ENCODE results near the gene CFL1. TPM values are rescaled to one million over a fixed set of nuclear protein-coding genes. Genes with fewer than 3 reads are reported as not detected.

The CFL1 gene
- total and polyA plus RNA-seq, 8 donors: 389 to 1,430 (median 667) TPM

- TF ChIP-seq CTCF (IDR thresholded peaks at IDR 0.05): no peak
- TF ChIP-seq POLR2AphosphoS5 (IDR thresholded peaks at IDR 0.05): no peak
- no peak for TF ChIP-seq EP300 (IDR thresholded peaks at IDR 0.05)
- no peak for TF ChIP-seq POLR2A (IDR thresholded peaks at IDR 0.05)
- WGBS, 5 donors: 79 to 84% (median 84%) methylated on average over 23 of the region's 23 CpGs
- Histone ChIP-seq H3K36me3 (peaks cover 0 to 5% (median 2%) of the 10 kb centered on the region in 4 donors), H3K4me3 (no peak overlapping the region), H3K27me3 (peaks cover 0 to 28% (median 14%) of the 10 kb centered on the region in 3 donors), H3K9me3 (no peaks in the 10 kb centered on the region), H3K27ac (no peak overlapping the region), H3K4me1 (peaks cover 0 to 14% (median 12%) of the 10 kb centered on the region in 4 donors)
- DNase-seq: no peak
- intact Hi-C loops (cut with DNase I; ENCODE audit: low total_unique reads): loop anchor here (5.0 kb wide), 1 partner anchor 33 kb away; no protein-coding TSS in a partner anchor
Measured at GRCh38 chr11:65810046-65810868, 47.7 kb downstream of the CFL1 start.

GRCh38 chr11:65809496-65809895 is 48.5 kb downstream of the CFL1 start:
- intact Hi-C loops (cut with DNase I; ENCODE audit: low total_unique reads): no loop called here
- H3K27ac ChIP-seq: no peak overlapping the region
- peaks cover 0 to 36% (median 15%) of the 10 kb centered on the region in 3 donors for H3K27me3 ChIP-seq
- TF ChIP-seq POLR2AphosphoS5 (IDR thresholded peaks at IDR 0.05): no peak
- TF ChIP-seq EP300 (IDR thresholded peaks at IDR 0.05): no peak
- no peak for TF ChIP-seq CTCF (IDR thresholded peaks at IDR 0.05)
- no peak for TF ChIP-seq POLR2A (IDR thresholded peaks at IDR 0.05)
- H3K4me3 ChIP-seq: no peak overlapping the region
- 71 to 90% (median 77%) methylated on average over 9 of the region's 9 CpGs for WGBS, 5 donors
- no peaks in the 10 kb centered on the region for H3K9me3 ChIP-seq
- peaks cover 0 to 8% (median 6%) of the 10 kb centered on the region in 4 donors for H3K4me1 ChIP-seq
- H3K36me3 ChIP-seq: no peaks in the 10 kb centered on the region
- DNase-seq: no peak

- Histone ChIP-seq H3K4me1 (peaks cover 0 to 1% (median 0%) of the 10 kb centered on the region in 4 donors), H3K27me3 (peaks cover 2 to 42% (median 22%) of the 10 kb centered on the region in 3 donors), H3K9me3 (no peaks in the 10 kb centered on the region), H3K36me3 (no peaks in the 10 kb centered on the region), H3K4me3 (no peak overlapping the region), H3K27ac (no peak overlapping the region)
- DNase-seq: no peak
- TF ChIP-seq EP300 (IDR thresholded peaks at IDR 0.05) (no peak), POLR2A (IDR thresholded peaks at IDR 0.05) (no peak), CTCF (IDR thresholded peaks at IDR 0.05) (no peak), POLR2AphosphoS5 (IDR thresholded peaks at IDR 0.05) (no peak)
- WGBS, 5 donors: 63 to 72% (median 69%) methylated on average over 18 to 20 of the region's 20 CpGs
- intact Hi-C loops (cut with DNase I; ENCODE audit: low total_unique reads): no loop called here
Measured at GRCh38 chr11:65808744-65809341, 49.1 kb downstream of the CFL1 start.

- DNase-seq: no peak
- Histone ChIP-seq H3K9me3 (no peaks in the 10 kb centered on the region), H3K27me3 (peaks cover 6 to 61% (median 31%) of the 10 kb centered on the region in 3 donors), H3K4me1 (no peaks in the 10 kb centered on the region), H3K4me3 (no peak overlapping the region), H3K36me3 (no peaks in the 10 kb centered on the region), H3K27ac (no peak overlapping the region)
- TF ChIP-seq EP300 (IDR thresholded peaks at IDR 0.05) (no peak), POLR2AphosphoS5 (IDR thresholded peaks at IDR 0.05) (no peak), CTCF (IDR thresholded peaks at IDR 0.05) (no peak), POLR2A (IDR thresholded peaks at IDR 0.05) (no peak)
- intact Hi-C loops (cut with DNase I; ENCODE audit: low total_unique reads): no loop called here
- 58 to 70% (median 62%) methylated on average over 6 of the region's 6 CpGs for WGBS, 5 donors
Measured at GRCh38 chr11:65806979-65807378, 51.0 kb downstream of the CFL1 start.

Other genes with a start within 250 kb of the CFL1 start
- gene MAP3K11, start 244.0 kb downstream of the CFL1 start, total RNA-seq: 100 to 1,000 TPM in 1 of 5 donors, 10 to 100 TPM in 4; 37.6 to 118 (median 63.6) TPM
- 10 to 100 TPM; 31.0 to 62.9 (median 44.8) TPM for gene MAP3K11, start 244.0 kb downstream of the CFL1 start, polyA plus RNA-seq
- gene PCNX3, start 242.4 kb downstream of the CFL1 start, total RNA-seq: 10 to 100 TPM in 4 of 5 donors, 1 to 10 TPM in 1; 9.7 to 76.2 (median 40.3) TPM
- 10 to 100 TPM in 1 of 3 donors, 1 to 10 TPM in 2; 4.6 to 11.0 (median 6.8) TPM for gene PCNX3, start 242.4 kb downstream of the CFL1 start, polyA plus RNA-seq
- gene SIPA1, start 220.1 kb downstream of the CFL1 start, total RNA-seq: 10 to 100 TPM; 13.2 to 47.5 (median 33.8) TPM
- gene SIPA1, start 220.1 kb downstream of the CFL1 start, polyA plus RNA-seq: 10 to 100 TPM; 59.9 to 80.4 (median 67.6) TPM
- gene RELA, start 195.3 kb downstream of the CFL1 start, total RNA-seq: 10 to 100 TPM; 27.4 to 68.8 (median 54.0) TPM
- 10 to 100 TPM; 37.9 to 56.8 (median 39.2) TPM for gene RELA, start 195.3 kb downstream of the CFL1 start, polyA plus RNA-seq
- gene KAT5, start 145.9 kb downstream of the CFL1 start, total RNA-seq: 10 to 100 TPM; 13.3 to 99.1 (median 58.7) TPM
- gene KAT5, start 145.9 kb downstream of the CFL1 start, polyA plus RNA-seq: 10 to 100 TPM; 51.5 to 76.8 (median 53.5) TPM
- gene RNASEH2C, start 137.4 kb downstream of the CFL1 start, total RNA-seq: 100 to 1,000 TPM in 1 of 5 donors, 10 to 100 TPM in 4; 14.1 to 171 (median 49.0) TPM
- gene RNASEH2C, start 137.4 kb downstream of the CFL1 start, polyA plus RNA-seq: 10 to 100 TPM; 69.2 to 86.4 (median 83.9) TPM
- gene AP5B1, start 77.2 kb downstream of the CFL1 start, total RNA-seq: 10 to 100 TPM in 4 of 5 donors, 1 to 10 TPM in 1; 7.3 to 44.9 (median 19.6) TPM
- gene AP5B1, start 77.2 kb downstream of the CFL1 start, polyA plus RNA-seq: 1 to 10 TPM; 3.6 to 5.1 (median 3.7) TPM
- 100 to 1,000 TPM in 1 of 5 donors, 10 to 100 TPM in 1, 1 to 10 TPM in 2, not detected in 1; 1.2 to 120 (median 9.9) TPM for gene OVOL1, start 71.1 kb downstream of the CFL1 start, total RNA-seq
- gene OVOL1, start 71.1 kb downstream of the CFL1 start, polyA plus RNA-seq: 1 to 10 TPM in 2 of 3 donors, under 1 TPM in 1; 0.92 to 7.8 (median 1.3) TPM
- gene SNX32, start 24.2 kb downstream of the CFL1 start, total RNA-seq: 1 to 10 TPM in 2 of 5 donors, under 1 TPM in 1, not detected in 2; 0.29 to 1.4 (median 1.3) TPM
- gene SNX32, start 24.2 kb downstream of the CFL1 start, polyA plus RNA-seq: under 1 TPM; 0.25 to 0.90 (median 0.61) TPM
- gene MUS81, start 2.3 kb upstream of the CFL1 start, total RNA-seq: 100 to 1,000 TPM in 2 of 5 donors, 10 to 100 TPM in 3; 26.4 to 162 (median 81.1) TPM
- gene MUS81, start 2.3 kb upstream of the CFL1 start, polyA plus RNA-seq: 10 to 100 TPM; 32.7 to 64.6 (median 32.9) TPM
- gene EFEMP2, start 14.6 kb upstream of the CFL1 start, total RNA-seq: 10 to 100 TPM; 21.0 to 34.4 (median 23.3) TPM
- 10 to 100 TPM; 31.8 to 37.9 (median 36.0) TPM for gene EFEMP2, start 14.6 kb upstream of the CFL1 start, polyA plus RNA-seq
- gene CTSW, start 21.7 kb upstream of the CFL1 start, total RNA-seq: 1 to 10 TPM in 2 of 5 donors, under 1 TPM in 1, not detected in 2; 0.58 to 2.2 (median 1.1) TPM
- gene CTSW, start 21.7 kb upstream of the CFL1 start, polyA plus RNA-seq: 1 to 10 TPM in 2 of 3 donors, under 1 TPM in 1; 0.43 to 2.7 (median 1.6) TPM
- 100 to 1,000 TPM in 2 of 5 donors, 10 to 100 TPM in 3; 25.4 to 488 (median 74.3) TPM for gene FIBP, start 30.3 kb upstream of the CFL1 start, total RNA-seq
- gene FIBP, start 30.3 kb upstream of the CFL1 start, polyA plus RNA-seq: 10 to 100 TPM; 45.2 to 76.5 (median 66.0) TPM
- 10 to 100 TPM in 4 of 5 donors, 1 to 10 TPM in 1; 7.0 to 68.9 (median 20.6) TPM for gene CCDC85B, start 32.5 kb upstream of the CFL1 start, total RNA-seq
- gene CCDC85B, start 32.5 kb upstream of the CFL1 start, polyA plus RNA-seq: 10 to 100 TPM; 25.1 to 50.4 (median 42.5) TPM
- 10 to 100 TPM in 1 of 5 donors, 1 to 10 TPM in 2, not detected in 2; 1.7 to 43.3 (median 1.9) TPM for gene FOSL1, start 42.2 kb upstream of the CFL1 start, total RNA-seq
- gene FOSL1, start 42.2 kb upstream of the CFL1 start, polyA plus RNA-seq: 10 to 100 TPM in 2 of 3 donors, 1 to 10 TPM in 1; 7.0 to 14.7 (median 14.1) TPM
- 10 to 100 TPM in 3 of 5 donors, 1 to 10 TPM in 2; 3.1 to 16.8 (median 10.1) TPM for gene C11orf68, start 60.9 kb upstream of the CFL1 start, total RNA-seq
- 10 to 100 TPM; 26.9 to 31.3 (median 29.6) TPM for gene C11orf68, start 60.9 kb upstream of the CFL1 start, polyA plus RNA-seq
- 100 to 1,000 TPM in 1 of 5 donors, 10 to 100 TPM in 4; 13.3 to 133 (median 49.2) TPM for gene DRAP1, start 61.2 kb upstream of the CFL1 start, total RNA-seq
- gene DRAP1, start 61.2 kb upstream of the CFL1 start, polyA plus RNA-seq: 10 to 100 TPM; 64.0 to 89.2 (median 77.9) TPM
- not detected for gene TSGA10IP, start 87.3 kb upstream of the CFL1 start, total RNA-seq
- not detected for gene TSGA10IP, start 87.3 kb upstream of the CFL1 start, polyA plus RNA-seq
- 100 to 1,000 TPM in 2 of 5 donors, 10 to 100 TPM in 3; 26.1 to 278 (median 38.4) TPM for gene SART1, start 103.6 kb upstream of the CFL1 start, total RNA-seq
- gene SART1, start 103.6 kb upstream of the CFL1 start, polyA plus RNA-seq: 10 to 100 TPM; 76.1 to 93.2 (median 88.9) TPM
- gene EIF1AD, start 144.0 kb upstream of the CFL1 start, total RNA-seq: 10 to 100 TPM in 2 of 5 donors, 1 to 10 TPM in 2, not detected in 1; 3.8 to 26.1 (median 12.9) TPM
- 10 to 100 TPM; 10.5 to 13.6 (median 13.1) TPM for gene EIF1AD, start 144.0 kb upstream of the CFL1 start, polyA plus RNA-seq
- gene BANF1, start 144.3 kb upstream of the CFL1 start, total RNA-seq: 10 to 100 TPM; 12.3 to 58.4 (median 27.2) TPM
- 100 to 1,000 TPM; 150 to 207 (median 180) TPM for gene BANF1, start 144.3 kb upstream of the CFL1 start, polyA plus RNA-seq
- gene CST6, start 153.8 kb upstream of the CFL1 start, total RNA-seq: 10 to 100 TPM in 1 of 5 donors, not detected in 4; 47.8 TPM
- gene CST6, start 153.8 kb upstream of the CFL1 start, polyA plus RNA-seq: 1 to 10 TPM in 1 of 3 donors, under 1 TPM in 1, not detected in 1; 0.50 to 6.6 TPM
- gene CATSPER1, start 168.3 kb upstream of the CFL1 start, total RNA-seq: not detected
- 1 to 10 TPM in 1 of 3 donors, under 1 TPM in 2; 0.08 to 1.4 (median 0.68) TPM for gene CATSPER1, start 168.3 kb upstream of the CFL1 start, polyA plus RNA-seq
- gene GAL3ST3, start 191.0 kb upstream of the CFL1 start, total RNA-seq: not detected
- gene GAL3ST3, start 191.0 kb upstream of the CFL1 start, polyA plus RNA-seq: not detected
- 100 to 1,000 TPM in 4 of 5 donors, 10 to 100 TPM in 1; 52.7 to 366 (median 164) TPM for gene SF3B2, start 194.2 kb upstream of the CFL1 start, total RNA-seq
- 100 to 1,000 TPM in 1 of 3 donors, 10 to 100 TPM in 2; 71.4 to 110 (median 99.9) TPM for gene SF3B2, start 194.2 kb upstream of the CFL1 start, polyA plus RNA-seq
- gene PACS1, start 212.1 kb upstream of the CFL1 start, total RNA-seq: 100 to 1,000 TPM in 2 of 5 donors, 10 to 100 TPM in 3; 47.0 to 269 (median 57.4) TPM
- 10 to 100 TPM; 14.7 to 24.3 (median 18.2) TPM for gene PACS1, start 212.1 kb upstream of the CFL1 start, polyA plus RNA-seq